Epithelial cell of prostate (primary cell): ENCODE data around the gene BMP8A.
"Not testable (repeated sequence)": the region's sequence is repeated elsewhere in the genome, so short reads cannot be mapped to it uniquely, and the experiment has no call there.

Source experiments
- DNase-seq: peaks from one replicate; pipeline ENCODE4 v3.0.0-alpha.2; 2011; ENCODE audit warnings: low read depth, low spot score
- H3K27ac ChIP-seq: fragments of 450-650 bp; 2 replicates; pipeline ENCODE4 v1.5.1; 2017; ENCODE audit warnings: mild to moderate bottlenecking

BMP8A gene

DNA sequence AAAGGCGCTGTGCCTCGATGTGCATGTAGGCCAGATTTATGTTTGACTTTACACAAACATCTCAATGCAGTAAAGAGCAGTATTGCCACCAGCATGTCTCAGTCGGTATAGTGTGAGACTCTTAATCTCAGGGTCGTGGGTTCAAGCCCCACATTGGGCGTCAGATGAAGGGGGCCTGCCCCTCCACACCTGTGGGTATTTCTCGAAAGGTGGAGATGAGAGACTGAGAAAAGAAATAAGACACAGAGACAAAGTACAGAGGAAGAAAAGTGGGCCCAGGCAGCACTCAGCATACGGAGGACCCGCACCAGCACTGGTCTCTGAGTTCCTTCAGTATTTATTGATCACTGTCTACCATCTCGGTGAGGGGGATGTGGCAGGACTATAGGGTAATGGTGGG lies 13.0 kb downstream of the BMP8A start:
- H3K27ac ChIP-seq, DNase-seq: not testable (repeated sequence)

DNA sequence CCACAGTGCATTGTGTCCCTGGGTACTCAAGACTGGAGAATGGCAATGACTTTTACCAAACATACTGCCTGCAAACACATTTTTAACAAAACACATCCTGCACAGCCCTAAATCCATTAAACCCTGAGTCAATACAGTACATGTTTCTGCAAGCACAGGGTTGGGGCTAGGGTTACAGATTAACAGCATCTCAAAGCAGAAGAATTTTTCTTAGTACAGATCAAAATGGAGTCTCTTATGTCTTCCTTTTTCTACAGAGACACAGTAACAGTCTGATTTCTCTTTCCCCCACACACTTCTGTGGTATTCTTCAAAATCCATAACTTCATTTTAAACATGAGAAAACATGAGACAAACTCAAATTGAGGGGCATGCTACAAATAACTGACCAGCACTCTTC lies 13.9 kb downstream of the BMP8A start:
- no peak for DNase-seq
- no peak overlapping the region for H3K27ac ChIP-seq

DNA sequence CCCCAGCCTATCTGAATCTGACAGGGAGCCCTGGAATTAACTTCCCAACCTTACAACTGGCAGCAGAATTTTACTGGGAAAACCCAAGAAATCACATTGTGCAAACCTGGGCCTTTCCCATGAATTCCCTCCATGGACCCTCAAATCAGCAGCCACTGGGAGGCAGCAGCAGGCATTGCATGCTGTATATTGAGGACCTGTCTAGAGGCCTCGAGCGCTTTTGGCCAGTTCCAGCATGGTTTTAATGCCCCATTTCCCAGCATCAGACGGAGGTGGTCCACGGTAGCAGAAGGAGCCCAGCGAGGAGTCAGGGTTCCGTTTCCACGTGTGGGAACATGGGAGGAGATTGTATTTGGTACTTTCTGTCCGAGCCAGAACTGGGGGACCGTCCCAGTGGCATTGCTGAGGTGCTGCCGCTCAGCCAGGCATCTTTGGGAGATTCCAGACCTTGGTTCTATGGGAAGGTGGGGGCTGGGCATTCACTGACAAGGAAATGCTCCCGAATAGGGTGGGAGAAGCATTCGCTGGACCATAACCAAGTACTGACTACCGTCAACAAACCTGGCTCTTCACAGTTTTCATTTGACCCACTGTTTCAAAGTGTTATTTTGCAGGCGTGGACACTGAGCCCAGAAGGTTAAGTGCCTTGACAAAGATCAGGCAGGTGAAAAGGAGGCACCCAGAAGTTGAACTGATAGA lies 15.9 kb downstream of the BMP8A start:
- H3K27ac ChIP-seq: no peak overlapping the region
- no peak for DNase-seq

DNA sequence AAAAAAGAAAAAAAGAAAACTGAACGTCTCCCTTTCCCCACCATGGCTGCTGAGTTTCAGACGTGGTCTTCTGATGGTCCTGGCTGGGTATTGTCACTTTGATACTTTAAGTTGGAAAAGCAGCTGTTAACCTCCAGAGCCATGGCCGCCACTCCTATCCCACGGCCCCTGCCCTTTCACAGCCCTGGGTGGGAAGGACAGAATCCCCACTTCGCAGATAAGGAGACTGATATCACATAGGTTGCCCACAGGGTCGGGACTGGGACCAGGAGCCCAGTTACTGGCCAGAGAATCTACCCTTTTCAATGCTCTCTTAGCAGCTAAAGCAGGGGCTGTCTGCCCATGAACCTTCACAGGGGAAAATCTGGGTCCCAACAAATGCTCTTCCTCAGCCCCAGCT lies 16.8 kb downstream of the BMP8A start:
- H3K27ac ChIP-seq: no peak overlapping the region
- DNase-seq: no peak

DNA sequence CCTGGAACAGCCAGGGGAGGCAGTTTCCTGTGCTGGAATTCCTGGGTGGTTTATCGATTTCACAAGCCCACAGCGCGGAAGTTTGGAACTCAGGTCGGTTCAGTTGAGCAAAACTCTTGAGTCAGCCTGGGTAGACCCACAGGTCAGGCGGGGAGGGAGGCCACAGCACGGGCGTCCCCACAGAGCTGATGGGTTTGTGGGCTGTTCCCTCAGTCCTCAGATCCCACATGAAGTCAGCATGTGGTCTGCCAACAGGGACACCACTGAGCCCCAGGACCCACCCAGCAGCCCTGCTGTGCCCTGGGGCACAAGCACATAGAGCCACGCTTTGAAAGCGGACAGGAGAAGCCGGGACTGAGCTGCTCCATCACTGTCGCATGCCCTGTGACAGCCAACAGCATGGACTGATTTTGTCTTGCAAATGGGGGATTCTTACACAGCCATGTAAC lies 17.4 kb downstream of the BMP8A start:
- no peak for DNase-seq

DNA sequence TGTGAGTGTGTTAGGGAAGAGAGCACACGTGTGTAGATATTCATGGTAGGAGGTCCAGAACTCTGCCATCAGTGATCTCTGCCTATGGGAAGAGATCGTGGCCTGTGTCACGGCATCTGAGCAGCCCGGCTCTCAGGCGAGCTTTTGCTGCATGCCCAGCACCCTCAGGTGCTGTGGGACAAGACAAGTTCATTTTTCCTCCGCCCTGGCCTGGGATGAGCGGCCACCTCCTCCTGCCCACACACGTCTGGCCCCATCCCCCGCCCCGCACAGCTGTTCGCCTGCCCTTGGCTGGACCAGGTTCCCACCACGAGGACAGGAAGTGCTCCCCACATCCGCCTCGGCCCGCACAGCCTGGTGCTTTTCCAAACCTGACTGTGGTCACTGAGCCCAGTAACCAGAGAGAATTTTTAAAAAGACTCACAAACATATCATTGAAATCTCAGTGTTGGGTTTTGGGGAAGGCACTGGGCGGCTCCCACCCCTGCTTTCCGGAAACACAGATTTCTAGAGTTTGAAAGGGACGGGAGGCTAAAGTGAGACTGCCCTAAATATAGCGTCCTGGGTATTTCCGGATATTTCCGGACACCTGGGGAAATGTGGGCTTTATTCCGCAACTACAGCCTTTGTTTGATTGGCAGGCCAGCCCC lies 18.0 kb downstream of the BMP8A start:
- no peak for DNase-seq
- no peak overlapping the region for H3K27ac ChIP-seq

More for the DNA sequence above, 17.4 kb downstream of the BMP8A start:
- H3K27ac ChIP-seq: no peak overlapping the region

DNA sequence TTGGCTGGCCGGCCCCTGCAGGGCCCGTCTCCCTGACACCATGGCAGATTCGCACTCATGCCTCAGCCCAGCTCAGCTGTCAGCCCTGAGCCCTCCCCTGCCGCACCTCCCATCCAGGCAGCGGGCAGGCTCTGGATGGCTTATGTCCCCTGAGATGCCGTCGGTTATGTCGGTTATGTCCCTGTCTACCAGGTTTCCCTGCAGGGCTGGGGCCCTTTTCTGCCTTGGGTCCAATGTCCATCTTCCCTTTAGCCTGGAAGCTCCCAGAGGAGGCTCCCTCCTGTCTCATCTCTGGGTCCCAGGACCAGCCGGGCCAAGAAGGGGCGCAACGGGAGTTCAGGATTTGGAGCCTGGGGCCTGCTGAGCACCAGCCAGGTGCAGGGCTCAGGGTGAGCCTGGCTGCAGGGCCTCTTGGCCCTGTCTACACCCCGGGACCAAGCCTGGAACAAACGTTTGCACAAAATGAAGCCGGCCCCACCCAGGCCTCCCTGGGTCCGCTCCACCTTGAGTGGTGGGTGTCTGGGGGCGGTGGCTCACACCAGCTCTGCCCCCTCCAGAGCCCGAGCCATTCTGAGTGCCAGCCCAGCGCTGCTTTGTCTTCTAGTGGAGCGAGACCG lies 19.2 kb downstream of the BMP8A start:
- not testable (repeated sequence) for H3K27ac ChIP-seq, DNase-seq

DNA sequence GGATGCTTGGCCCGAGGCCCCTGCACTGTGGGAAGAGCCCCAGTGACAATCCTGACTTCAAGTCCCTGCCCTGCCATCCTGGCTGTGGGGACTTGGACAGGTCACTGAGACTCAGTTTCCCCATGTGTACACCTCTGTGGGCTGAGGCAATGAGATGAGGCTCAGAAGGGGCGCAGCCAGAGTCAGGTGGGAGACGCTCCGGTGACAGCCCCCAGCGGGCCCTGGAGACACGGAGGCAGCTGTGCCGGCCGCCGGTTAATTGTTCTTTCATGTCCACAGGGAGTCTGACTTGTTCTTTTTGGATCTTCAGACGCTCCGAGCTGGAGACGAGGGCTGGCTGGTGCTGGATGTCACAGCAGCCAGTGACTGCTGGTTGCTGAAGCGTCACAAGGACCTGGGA lies 20.0 kb downstream of the BMP8A start:
- not testable (repeated sequence) for H3K27ac ChIP-seq, DNase-seq

DNA sequence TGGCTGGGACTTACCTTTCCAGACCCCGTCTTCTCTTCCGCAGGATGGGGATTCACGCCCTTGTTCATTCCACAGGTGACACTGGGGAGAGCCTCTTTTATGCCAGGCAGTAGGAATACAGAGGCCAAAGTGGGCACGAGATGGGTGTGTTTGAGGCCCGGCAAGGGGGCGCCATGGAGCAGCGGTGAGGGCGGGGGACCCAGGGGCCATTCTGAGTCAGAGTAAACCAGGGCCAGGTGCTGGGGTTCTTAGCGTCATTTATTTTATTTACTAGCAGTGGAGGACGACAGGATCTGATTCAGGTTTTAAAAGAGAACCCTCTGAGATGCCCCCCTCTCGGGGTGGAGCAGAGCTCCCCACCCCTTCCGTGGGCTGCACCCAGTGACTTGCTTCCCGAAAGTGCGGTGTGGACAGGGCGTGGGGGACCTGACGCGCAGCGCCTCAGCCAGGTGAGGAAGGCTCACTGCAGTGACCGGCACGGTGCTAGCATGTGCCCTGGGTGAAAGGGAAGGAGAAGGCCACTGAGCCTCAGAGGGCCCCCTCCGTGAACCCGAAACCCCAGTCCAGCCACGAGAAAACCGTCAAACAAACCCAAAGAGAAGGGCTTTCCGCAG lies 20.9 kb downstream of the BMP8A start:
- H3K27ac ChIP-seq, DNase-seq: not testable (repeated sequence)

DNA sequence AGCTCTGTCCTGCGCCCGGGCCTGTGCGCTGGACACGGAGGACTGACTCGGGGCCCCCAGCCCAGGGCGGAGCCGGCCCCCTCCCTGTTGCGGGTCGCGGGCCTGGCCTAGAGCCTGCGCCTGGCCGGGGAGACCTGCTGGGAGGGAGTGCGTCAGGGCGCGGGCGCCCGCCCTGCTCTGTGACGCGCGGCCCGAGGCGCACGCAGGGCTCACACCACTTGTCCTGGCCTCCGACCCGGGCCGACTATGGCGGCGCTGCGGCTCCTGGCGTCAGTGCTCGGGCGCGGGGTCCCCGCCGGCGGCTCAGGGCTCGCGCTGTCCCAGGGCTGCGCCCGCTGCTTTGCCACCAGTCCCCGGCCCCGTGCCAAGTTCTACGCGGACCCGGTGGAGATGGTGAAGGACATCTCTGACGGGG lies 23.3 kb downstream of the BMP8A start:
- not testable (repeated sequence) for H3K27ac ChIP-seq, DNase-seq

DNA sequence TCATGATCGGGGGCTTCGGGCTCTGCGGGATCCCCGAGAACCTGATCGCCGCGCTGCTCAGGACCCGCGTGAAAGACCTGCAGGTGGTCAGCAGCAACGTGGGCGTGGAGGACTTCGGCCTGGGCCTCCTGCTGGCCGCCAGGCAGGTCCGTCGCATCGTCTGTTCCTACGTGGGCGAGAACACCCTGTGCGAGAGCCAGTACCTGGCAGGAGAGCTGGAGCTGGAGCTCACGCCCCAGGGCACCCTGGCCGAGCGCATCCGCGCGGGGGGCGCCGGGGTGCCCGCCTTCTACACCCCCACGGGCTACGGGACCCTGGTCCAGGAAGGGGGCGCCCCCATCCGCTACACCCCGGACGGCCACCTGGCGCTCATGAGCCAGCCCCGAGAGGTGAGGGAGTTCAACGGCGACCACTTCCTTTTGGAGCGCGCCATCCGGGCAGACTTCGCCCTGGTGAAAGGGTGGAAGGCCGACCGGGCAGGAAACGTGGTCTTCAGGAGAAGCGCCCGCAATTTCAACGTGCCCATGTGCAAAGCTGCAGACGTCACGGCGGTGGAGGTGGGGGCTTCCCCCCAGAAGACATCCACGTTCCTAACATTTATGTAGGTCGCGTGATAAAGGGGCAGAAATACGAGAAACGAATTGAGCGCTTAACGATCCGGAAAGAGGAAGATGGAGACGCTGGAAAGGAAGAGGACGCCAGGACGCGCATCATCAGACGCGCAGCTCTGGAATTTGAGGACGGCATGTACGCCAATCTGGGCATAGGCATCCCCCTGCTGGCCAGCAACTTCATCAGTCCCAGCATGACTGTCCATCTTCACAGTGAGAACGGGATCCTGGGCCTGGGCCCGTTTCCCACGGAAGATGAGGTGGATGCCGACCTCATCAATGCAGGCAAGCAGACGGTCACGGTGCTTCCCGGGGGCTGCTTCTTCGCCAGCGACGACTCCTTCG lies 24.0 kb downstream of the BMP8A start:
- H3K27ac ChIP-seq, DNase-seq: not testable (repeated sequence)

DNA sequence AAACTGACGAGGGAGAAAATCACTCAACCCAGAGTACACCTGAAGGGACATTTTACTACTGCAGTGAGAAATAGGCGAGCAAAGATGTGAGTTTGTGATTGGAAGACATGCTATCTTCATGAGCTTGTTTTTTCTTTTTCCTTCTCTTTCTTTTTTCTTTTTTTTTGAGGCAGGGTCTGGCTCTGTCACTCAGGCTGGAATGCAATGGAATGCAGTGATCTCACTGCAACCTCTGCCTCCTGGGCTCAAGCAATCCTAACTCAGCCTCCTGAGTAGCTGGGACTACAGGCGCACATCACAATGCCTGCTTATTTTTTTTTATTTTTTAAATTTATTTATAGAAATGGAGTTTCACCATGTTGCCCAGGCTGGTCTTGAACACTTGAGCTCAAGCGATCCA lies 25.4 kb downstream of the BMP8A start:
- DNase-seq: not testable (repeated sequence)

DNA sequence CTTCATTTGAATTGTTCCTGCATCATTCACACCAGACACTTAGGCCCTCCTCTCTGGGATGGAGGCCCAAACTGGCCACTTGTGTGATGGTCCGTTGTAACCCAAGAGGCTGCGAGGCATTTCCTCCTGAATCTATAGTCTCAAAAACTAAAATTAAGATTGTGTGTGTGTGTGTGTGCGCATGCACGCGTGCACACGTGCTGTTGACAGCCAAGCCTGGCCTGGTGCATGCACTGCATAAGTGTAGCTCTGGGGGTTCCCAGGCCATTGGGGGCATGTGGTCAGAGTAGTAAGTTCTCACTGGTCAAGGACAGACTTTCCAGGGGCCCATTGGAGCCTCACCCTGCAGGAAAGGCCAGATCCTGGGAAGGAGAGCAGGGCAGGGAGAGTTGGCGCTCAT lies 26.5 kb downstream of the BMP8A start:
- H3K27ac ChIP-seq, DNase-seq: not testable (repeated sequence)

More for the DNA sequence above, 25.4 kb downstream of the BMP8A start:
- not testable (repeated sequence) for H3K27ac ChIP-seq

DNA sequence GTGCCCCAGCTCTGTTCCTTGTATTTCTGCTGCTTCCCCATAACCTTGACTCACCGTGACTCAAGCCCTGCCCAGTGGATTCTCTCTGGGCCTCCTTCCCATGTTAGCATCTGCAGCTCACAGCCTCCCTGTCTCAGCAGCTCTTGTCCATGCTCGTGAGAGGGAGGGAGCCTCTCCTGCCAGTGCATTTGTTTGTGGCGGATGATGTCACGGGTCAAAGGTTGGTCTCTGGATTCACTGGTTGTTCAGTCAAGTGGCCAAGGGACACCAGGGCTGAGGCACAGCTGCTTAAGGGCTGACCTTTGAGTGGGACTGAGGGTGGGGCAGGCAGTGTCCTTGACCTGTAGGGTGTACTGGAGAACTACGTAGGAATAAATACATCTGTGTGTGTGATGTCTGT lies 27.9 kb downstream of the BMP8A start:
- DNase-seq, H3K27ac ChIP-seq: not testable (repeated sequence)

DNA sequence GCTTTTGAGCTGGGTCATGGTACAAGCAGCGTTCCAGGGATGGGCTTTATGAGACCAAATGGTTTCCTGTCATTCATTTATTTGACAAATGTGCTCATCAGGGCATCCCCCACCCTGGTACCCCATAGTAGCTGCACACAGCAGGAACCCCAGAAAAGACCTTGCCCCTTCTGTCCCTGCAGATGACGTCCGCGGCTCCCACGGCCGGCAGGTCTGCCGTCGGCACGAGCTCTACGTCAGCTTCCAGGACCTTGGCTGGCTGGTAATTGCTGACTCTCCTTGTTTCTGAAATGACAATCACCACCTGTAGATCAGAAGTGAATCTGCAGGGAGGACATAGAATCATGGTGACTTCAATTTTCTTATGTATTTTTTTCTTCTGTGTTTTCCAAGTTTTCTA lies 30.8 kb downstream of the BMP8A start:
- not testable (repeated sequence) for H3K27ac ChIP-seq, DNase-seq

DNA sequence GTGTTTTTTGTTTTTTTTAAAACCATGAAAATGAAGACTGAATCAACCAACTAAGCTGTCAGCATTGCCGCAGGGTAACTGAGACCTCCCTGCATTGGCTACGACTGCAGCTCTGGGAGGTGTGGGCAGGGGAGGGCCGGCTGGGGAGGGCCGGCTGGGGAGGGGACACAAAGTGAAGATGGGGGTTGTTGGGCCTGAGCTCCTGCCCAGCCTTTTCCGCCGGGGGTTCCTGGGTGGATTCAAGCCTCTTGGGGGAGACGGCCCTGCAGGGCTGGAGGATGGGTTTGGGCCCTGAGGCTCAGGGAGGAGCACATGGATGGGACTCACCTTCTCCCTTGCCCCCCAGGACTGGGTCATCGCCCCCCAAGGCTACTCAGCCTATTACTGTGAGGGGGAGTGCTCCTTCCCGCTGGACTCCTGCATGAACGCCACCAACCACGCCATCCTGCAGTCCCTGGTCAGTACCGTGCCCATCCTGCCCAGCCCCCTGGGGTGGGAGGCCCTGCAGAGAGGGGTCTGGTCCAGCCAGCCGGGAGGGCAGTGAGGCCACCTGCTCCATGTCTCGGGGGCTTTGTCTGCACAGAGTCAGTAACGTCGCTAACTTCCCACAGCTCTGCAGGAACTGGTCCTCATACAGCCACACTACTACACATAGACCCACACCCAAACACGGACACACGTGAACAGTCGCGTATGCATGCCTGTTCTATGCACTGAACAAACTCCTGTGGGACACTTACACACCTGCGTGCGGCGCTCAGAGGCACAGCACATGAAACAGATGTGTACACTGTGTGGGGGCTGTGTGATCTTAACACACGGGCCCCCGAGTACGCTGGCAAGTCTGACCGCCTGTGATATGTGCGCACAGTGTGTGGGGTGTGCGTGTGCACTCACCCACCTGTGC lies 31.5 kb downstream of the BMP8A start:
- no peak for DNase-seq
- H3K27ac ChIP-seq: no peak overlapping the region

DNA sequence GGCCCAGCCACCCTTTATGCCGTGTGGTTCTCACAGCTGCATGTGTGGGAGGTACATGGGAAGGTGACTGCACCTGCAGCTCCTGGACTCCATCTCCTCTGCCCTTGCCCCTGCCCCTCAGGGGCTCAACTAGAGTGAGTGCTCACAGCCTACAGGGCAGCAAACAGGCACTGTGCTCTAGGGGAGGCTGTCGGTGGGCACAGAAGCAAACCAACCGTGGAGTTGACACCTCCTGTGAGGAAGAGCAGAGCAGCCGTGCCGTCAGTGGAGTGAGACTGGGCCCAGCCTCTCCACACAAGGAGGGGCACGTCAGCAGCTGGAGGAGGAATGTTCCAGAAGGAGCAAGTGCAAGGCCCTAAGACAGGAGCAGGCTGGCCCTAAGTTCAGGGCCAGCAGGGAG lies 32.7 kb downstream of the BMP8A start:
- no peak for DNase-seq

DNA sequence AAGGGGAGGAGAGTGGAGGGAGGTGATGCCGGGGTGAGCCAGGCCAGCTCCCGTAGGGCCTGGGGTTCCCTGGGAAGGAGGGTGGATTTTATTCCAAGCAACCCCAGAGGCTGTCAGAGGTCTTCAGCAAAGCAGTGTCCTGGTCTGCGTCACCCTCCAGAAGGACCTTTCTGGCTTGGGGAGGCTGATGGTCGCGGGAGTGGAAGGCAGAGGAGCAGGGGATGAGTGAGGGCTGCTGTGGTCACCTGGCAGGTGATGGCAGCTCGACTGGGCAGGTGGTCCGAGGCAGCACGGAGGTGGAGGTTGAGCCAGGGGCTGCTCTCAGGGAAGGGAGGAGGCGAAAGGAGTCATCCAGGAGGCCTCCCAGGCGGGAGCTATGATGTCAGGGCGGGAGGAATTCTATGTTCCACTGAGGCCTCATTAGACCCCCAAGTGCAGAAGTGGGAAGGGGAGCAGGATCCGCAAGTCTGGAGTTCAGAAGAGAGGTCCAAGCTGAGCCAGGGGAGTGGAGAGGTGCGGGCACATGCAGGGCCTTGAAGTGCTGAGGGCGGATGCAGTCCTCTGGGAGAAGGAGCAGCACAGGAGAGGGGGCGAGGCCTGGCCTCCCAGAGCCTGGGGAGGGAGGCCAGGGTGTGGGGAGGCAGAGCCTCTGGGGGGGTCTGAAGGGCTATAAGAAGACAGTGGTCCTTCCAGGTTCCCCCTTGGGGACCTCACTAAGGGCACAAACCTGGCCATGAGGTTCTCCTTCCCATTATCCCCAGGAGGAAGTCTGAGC lies 33.3 kb downstream of the BMP8A start:
- no peak for DNase-seq
- no peak overlapping the region for H3K27ac ChIP-seq

More for the DNA sequence above, 32.7 kb downstream of the BMP8A start:
- no peak overlapping the region for H3K27ac ChIP-seq
